GM12878 (cell line): ENCODE data around the gene DNAJC5G.

Experiments
- ASH2L ChIP-seq: fragments of 300-600, 200-600 bp; sonication (generic); IDR thresholded peaks from 2 replicates; pipeline ENCODE4 v1.6.1; 2017; ENCODE audit warnings: low read depth, mild to moderate bottlenecking, borderline replicate concordance
- MTA3 ChIP-seq: IDR thresholded peaks from 2 replicates; pipeline ENCODE4 v1.6.1; 2012; ENCODE audit warnings: low read length, inconsistent platforms, borderline replicate concordance
- TF ChIP-seq, protein P1 (sequence below), 3 experiments: IDR thresholded peaks in 2 of 3; conservative IDR thresholded peaks in 1 of 3; 2 replicates each; pipeline ENCODE4 v1.5.1; 2011; ENCODE audit warnings: low read depth in 3 of 3, low read length in 3 of 3, mild to moderate bottlenecking in 3 of 3, control low read depth in 2 of 3, moderate library complexity in 2 of 3, inconsistent platforms in 1 of 3, mixed read lengths in 1 of 3; ENCODE audit not compliant: control insufficient read depth in 2 of 3, insufficient read depth in 1 of 3; ENCODE audit errors: extremely low read depth in 1 of 3

DNA sequence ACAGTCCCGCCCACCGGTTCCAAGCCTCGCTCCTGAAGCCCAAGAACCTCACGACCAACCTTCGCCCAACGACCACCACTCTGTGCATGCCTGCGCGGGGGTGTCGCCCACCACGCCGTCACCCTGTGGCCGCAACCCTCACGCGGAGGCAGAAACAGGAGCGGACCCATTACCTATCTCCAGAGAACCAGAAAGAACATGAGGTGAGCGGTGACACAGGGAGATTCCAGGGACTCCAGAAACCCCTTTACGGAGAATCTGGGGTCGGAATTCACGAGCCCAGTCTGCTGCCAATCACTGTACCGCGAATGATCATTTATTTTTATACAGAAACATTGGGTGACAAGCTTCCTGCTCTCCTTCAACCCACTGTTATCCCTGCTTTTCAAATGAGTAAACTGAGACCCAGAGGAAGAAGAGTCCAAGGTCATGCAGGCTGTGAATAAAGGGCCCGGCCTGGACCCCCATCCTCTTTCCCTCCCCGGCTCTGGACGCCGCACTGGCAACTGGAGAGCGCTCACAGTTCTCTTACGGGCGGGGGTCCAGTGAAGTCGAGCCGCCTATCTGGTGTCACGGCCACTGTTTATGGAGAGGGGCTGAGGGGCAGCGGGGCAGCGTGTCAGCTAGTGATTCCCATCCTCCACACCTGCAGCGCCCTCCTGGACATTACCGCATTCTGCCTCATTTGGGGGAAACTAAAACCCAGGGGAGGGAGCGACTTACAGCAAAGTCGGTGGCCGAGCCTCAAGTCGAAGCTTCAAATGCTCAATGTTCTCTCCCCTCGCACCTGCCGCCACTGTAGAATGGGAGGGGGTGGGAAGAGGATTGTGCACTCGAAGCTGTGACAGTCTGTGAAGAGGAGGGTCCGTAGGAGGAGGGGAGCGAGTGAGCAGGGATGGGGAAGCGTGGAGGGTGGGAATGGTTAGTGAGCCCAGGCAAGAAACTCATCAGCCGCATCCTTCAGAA, 11.7 kb upstream of the DNAJC5G start:
- TF ChIP-seq, protein P1, sequence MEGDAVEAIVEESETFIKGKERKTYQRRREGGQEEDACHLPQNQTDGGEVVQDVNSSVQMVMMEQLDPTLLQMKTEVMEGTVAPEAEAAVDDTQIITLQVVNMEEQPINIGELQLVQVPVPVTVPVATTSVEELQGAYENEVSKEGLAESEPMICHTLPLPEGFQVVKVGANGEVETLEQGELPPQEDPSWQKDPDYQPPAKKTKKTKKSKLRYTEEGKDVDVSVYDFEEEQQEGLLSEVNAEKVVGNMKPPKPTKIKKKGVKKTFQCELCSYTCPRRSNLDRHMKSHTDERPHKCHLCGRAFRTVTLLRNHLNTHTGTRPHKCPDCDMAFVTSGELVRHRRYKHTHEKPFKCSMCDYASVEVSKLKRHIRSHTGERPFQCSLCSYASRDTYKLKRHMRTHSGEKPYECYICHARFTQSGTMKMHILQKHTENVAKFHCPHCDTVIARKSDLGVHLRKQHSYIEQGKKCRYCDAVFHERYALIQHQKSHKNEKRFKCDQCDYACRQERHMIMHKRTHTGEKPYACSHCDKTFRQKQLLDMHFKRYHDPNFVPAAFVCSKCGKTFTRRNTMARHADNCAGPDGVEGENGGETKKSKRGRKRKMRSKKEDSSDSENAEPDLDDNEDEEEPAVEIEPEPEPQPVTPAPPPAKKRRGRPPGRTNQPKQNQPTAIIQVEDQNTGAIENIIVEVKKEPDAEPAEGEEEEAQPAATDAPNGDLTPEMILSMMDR (IDR thresholded peaks at IDR 0.05 in 2 of 3, conservative IDR thresholded peaks at IDR 0.05 in 1 of 3; ENCODE audit: control insufficient read depth in 2 of 3, extremely low read depth in 1 of 3, insufficient read depth in 1 of 3, low read depth in 3 of 3, low read length in 3 of 3), result no peak
- TF ChIP-seq ASH2L, result no peak
- no peak for TF ChIP-seq MTA3
